Measurements from ENCODE around the gene CRACDL.

CRACDL gene

GRCh38 chr2:98832172-98832571, 103.9 kb downstream of the CRACDL start:
- no peak overlapping the region for H3K27ac ChIP-seq (ENCODE audit: low read depth, low read length)
- H3K4me1 ChIP-seq (ENCODE audit: control insufficient read depth, insufficient read depth, low read length, unreplicated experiment), result no peaks in the 10 kb centered on the region
- no peak overlapping the region for H3K4me3 ChIP-seq (ENCODE audit: low read depth, low read length)
- H3K27me3 ChIP-seq (ENCODE audit: insufficient read depth, low read length), result peaks cover 11% of the 10 kb centered on the region
- H2AFZ ChIP-seq (ENCODE audit: low read length, unreplicated experiment), result no peak overlapping the region
- H3K36me3 ChIP-seq (ENCODE audit: insufficient read depth, low read length), result no peaks in the 10 kb centered on the region
- no peaks in the 10 kb centered on the region for H3K79me2 ChIP-seq (ENCODE audit: control insufficient read depth, insufficient read depth, low read length, unreplicated experiment)

GRCh38 chr2:98830571-98831145, 105.4 kb downstream of the CRACDL start:
- H2AFZ ChIP-seq (ENCODE audit: low read length, unreplicated experiment), result no peak overlapping the region
- peaks cover 20% of the 10 kb centered on the region for H3K27me3 ChIP-seq (ENCODE audit: insufficient read depth, low read length)
- no peak overlapping the region for H3K27ac ChIP-seq (ENCODE audit: low read depth, low read length)
- H3K4me1 ChIP-seq (ENCODE audit: control insufficient read depth, insufficient read depth, low read length, unreplicated experiment), result no peaks in the 10 kb centered on the region
- no peaks in the 10 kb centered on the region for H3K36me3 ChIP-seq (ENCODE audit: insufficient read depth, low read length)
- H3K4me3 ChIP-seq (ENCODE audit: low read depth, low read length), result no peak overlapping the region
- no peaks in the 10 kb centered on the region for H3K79me2 ChIP-seq (ENCODE audit: control insufficient read depth, insufficient read depth, low read length, unreplicated experiment)

- Histone ChIP-seq H3K4me3 (ENCODE audit: low read depth, low read length) (no peak overlapping the region), H3K79me2 (ENCODE audit: control insufficient read depth, insufficient read depth, low read length, unreplicated experiment) (no peaks in the 10 kb centered on the region), H2AFZ (ENCODE audit: low read length, unreplicated experiment) (no peak overlapping the region), H3K27ac (ENCODE audit: low read depth, low read length) (no peak overlapping the region), H3K4me1 (ENCODE audit: control insufficient read depth, insufficient read depth, low read length, unreplicated experiment) (no peaks in the 10 kb centered on the region), H3K27me3 (ENCODE audit: insufficient read depth, low read length) (peaks cover 29% of the 10 kb centered on the region), H3K36me3 (ENCODE audit: insufficient read depth, low read length) (no peaks in the 10 kb centered on the region)
Measured at GRCh38 chr2:98829581-98830270, 106.3 kb downstream of the CRACDL start.

- Histone ChIP-seq H3K27me3 (ENCODE audit: insufficient read depth, low read length) (peaks cover 35% of the 10 kb centered on the region), H3K36me3 (ENCODE audit: insufficient read depth, low read length) (no peaks in the 10 kb centered on the region), H3K27ac (ENCODE audit: low read depth, low read length) (no peak overlapping the region), H3K4me3 (ENCODE audit: low read depth, low read length) (no peak overlapping the region), H2AFZ (ENCODE audit: low read length, unreplicated experiment) (no peak overlapping the region), H3K4me1 (ENCODE audit: control insufficient read depth, insufficient read depth, low read length, unreplicated experiment) (no peaks in the 10 kb centered on the region), H3K79me2 (ENCODE audit: control insufficient read depth, insufficient read depth, low read length, unreplicated experiment) (no peaks in the 10 kb centered on the region)
Measured at GRCh38 chr2:98828793-98829371, 107.1 kb downstream of the CRACDL start.

GRCh38 chr2:98828369-98828744, 107.7 kb downstream of the CRACDL start:
- H3K4me1 ChIP-seq (ENCODE audit: control insufficient read depth, insufficient read depth, low read length, unreplicated experiment), result no peaks in the 10 kb centered on the region
- H3K27ac ChIP-seq (ENCODE audit: low read depth, low read length), result no peak overlapping the region
- no peaks in the 10 kb centered on the region for H3K36me3 ChIP-seq (ENCODE audit: insufficient read depth, low read length)
- no peaks in the 10 kb centered on the region for H3K79me2 ChIP-seq (ENCODE audit: control insufficient read depth, insufficient read depth, low read length, unreplicated experiment)
- H3K4me3 ChIP-seq (ENCODE audit: low read depth, low read length), result no peak overlapping the region
- no peak overlapping the region for H2AFZ ChIP-seq (ENCODE audit: low read length, unreplicated experiment)
- peaks cover 41% of the 10 kb centered on the region for H3K27me3 ChIP-seq (ENCODE audit: insufficient read depth, low read length)

- Histone ChIP-seq H3K4me1 (ENCODE audit: control insufficient read depth, insufficient read depth, low read length, unreplicated experiment) (no peaks in the 10 kb centered on the region), H3K27me3 (ENCODE audit: insufficient read depth, low read length) (peaks cover 46% of the 10 kb centered on the region), H3K79me2 (ENCODE audit: control insufficient read depth, insufficient read depth, low read length, unreplicated experiment) (no peaks in the 10 kb centered on the region), H3K27ac (ENCODE audit: low read depth, low read length) (no peak overlapping the region), H2AFZ (ENCODE audit: low read length, unreplicated experiment) (no peak overlapping the region), H3K36me3 (ENCODE audit: insufficient read depth, low read length) (no peaks in the 10 kb centered on the region), H3K4me3 (ENCODE audit: low read depth, low read length) (no peak overlapping the region)
Measured at GRCh38 chr2:98827625-98828368, 108.2 kb downstream of the CRACDL start.

- Histone ChIP-seq H3K27ac (ENCODE audit: low read depth, low read length) (no peak overlapping the region), H3K36me3 (ENCODE audit: insufficient read depth, low read length) (no peaks in the 10 kb centered on the region), H3K79me2 (ENCODE audit: control insufficient read depth, insufficient read depth, low read length, unreplicated experiment) (no peaks in the 10 kb centered on the region), H3K27me3 (ENCODE audit: insufficient read depth, low read length) (peaks cover 56% of the 10 kb centered on the region), H3K4me3 (ENCODE audit: low read depth, low read length) (no peak overlapping the region), H3K4me1 (ENCODE audit: control insufficient read depth, insufficient read depth, low read length, unreplicated experiment) (no peaks in the 10 kb centered on the region), H2AFZ (ENCODE audit: low read length, unreplicated experiment) (no peak overlapping the region)
Measured at GRCh38 chr2:98826856-98827255, 109.2 kb downstream of the CRACDL start.

- Histone ChIP-seq H3K4me3 (ENCODE audit: low read depth, low read length) (no peak overlapping the region), H3K27me3 (ENCODE audit: insufficient read depth, low read length) (peaks cover 58% of the 10 kb centered on the region), H3K79me2 (ENCODE audit: control insufficient read depth, insufficient read depth, low read length, unreplicated experiment) (no peaks in the 10 kb centered on the region), H3K27ac (ENCODE audit: low read depth, low read length) (no peak overlapping the region), H3K36me3 (ENCODE audit: insufficient read depth, low read length) (no peaks in the 10 kb centered on the region), H2AFZ (ENCODE audit: low read length, unreplicated experiment) (no peak overlapping the region), H3K4me1 (ENCODE audit: control insufficient read depth, insufficient read depth, low read length, unreplicated experiment) (no peaks in the 10 kb centered on the region)
Measured at GRCh38 chr2:98825858-98826257, 110.2 kb downstream of the CRACDL start.

- no peak overlapping the region for H2AFZ ChIP-seq (ENCODE audit: low read length, unreplicated experiment)
- peaks cover 58% of the 10 kb centered on the region for H3K27me3 ChIP-seq (ENCODE audit: insufficient read depth, low read length)
- no peaks in the 10 kb centered on the region for H3K4me1 ChIP-seq (ENCODE audit: control insufficient read depth, insufficient read depth, low read length, unreplicated experiment)
- H3K27ac ChIP-seq (ENCODE audit: low read depth, low read length), result no peak overlapping the region
- H3K36me3 ChIP-seq (ENCODE audit: insufficient read depth, low read length), result no peaks in the 10 kb centered on the region
- no peak overlapping the region for H3K4me3 ChIP-seq (ENCODE audit: low read depth, low read length)
- no peaks in the 10 kb centered on the region for H3K79me2 ChIP-seq (ENCODE audit: control insufficient read depth, insufficient read depth, low read length, unreplicated experiment)
Measured at GRCh38 chr2:98825404-98825803, 110.6 kb downstream of the CRACDL start.

- H3K27me3 ChIP-seq (ENCODE audit: insufficient read depth, low read length), result peaks cover 58% of the 10 kb centered on the region
- H2AFZ ChIP-seq (ENCODE audit: low read length, unreplicated experiment), result no peak overlapping the region
- no peaks in the 10 kb centered on the region for H3K4me1 ChIP-seq (ENCODE audit: control insufficient read depth, insufficient read depth, low read length, unreplicated experiment)
- H3K79me2 ChIP-seq (ENCODE audit: control insufficient read depth, insufficient read depth, low read length, unreplicated experiment), result no peaks in the 10 kb centered on the region
- no peak overlapping the region for H3K4me3 ChIP-seq (ENCODE audit: low read depth, low read length)
- no peaks in the 10 kb centered on the region for H3K36me3 ChIP-seq (ENCODE audit: insufficient read depth, low read length)
- no peak overlapping the region for H3K27ac ChIP-seq (ENCODE audit: low read depth, low read length)
Measured at GRCh38 chr2:98825020-98825350, 111.0 kb downstream of the CRACDL start.

All from ACC112 (cell line).